ELR (cell line): ENCODE data around the gene PLCXD3.

Experiments
- DNase-seq: peaks from one replicate; pipeline ENCODE4 v3.0.0-alpha.2; 2015; ENCODE audit warnings: low read depth

Gene PLCXD3, protein sequence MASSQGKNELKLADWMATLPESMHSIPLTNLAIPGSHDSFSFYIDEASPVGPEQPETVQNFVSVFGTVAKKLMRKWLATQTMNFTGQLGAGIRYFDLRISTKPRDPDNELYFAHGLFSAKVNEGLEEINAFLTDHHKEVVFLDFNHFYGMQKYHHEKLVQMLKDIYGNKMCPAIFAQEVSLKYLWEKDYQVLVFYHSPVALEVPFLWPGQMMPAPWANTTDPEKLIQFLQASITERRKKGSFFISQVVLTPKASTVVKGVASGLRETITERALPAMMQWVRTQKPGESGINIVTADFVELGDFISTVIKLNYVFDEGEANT

DNA sequence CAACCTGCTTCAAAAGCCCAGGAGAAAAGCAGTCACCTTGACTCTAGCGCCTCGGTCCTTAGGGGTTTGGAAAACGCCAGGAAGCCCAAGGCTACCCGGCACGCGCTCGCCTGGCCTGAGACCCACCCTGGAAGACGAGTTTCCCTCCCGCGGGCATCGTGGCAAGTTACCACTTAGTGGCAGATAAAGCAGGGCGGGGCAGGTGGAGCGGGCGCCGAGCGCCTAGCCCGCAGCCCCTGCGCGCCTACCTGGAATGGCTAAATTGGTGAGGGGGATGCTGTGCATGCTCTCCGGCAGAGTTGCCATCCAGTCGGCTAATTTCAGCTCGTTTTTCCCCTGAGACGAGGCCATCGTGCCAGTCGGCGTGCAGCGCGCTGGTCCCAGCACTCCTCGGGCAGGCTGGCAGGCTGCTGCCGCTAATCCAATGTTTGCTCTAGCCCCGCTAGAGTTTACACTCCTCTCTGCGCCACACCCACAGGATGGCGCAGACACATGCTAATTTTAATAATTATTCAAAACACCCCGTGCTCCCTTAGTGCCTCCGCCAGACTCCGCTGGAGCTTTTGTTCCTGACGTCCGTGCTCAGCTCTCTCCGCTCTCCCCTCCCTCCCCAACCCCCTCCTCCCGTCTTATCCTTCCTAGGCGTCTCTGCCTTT lies at the start of gene PLCXD3:
Gene PLCXD3, minus strand, starts transcription at position 426 of the 656 bp plus-strand sequence. Its CDS starts 75 bp downstream, at position 351.
- no peak for DNase-seq

GRCh38 chr5:41559184-41559583 lies 48.8 kb upstream of the PLCXD3 start:
- DNase-seq: no peak

GRCh38 chr5:41558295-41558694 lies 47.9 kb upstream of the PLCXD3 start:
- DNase-seq: no peak

DNA sequence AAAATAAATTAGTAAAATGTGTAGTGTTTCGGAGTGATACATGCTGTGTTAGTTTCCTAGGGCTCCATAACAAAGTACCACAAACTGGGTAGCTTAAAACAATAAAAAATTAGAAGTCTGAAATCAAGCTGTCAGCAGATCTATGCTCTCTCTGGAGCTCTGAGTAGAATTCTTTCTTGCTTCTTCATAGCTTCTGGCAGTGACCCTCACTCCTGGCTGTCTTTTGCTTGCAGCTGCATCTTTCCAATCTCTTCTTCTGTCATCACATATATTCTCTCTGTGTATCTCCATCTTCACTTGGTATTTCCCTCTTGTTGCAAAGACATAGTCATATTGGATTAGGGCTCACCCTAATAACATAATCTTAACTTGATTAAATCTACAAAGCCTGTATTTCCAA lies 37.6 kb upstream of the PLCXD3 start:
- no peak for DNase-seq

DNA sequence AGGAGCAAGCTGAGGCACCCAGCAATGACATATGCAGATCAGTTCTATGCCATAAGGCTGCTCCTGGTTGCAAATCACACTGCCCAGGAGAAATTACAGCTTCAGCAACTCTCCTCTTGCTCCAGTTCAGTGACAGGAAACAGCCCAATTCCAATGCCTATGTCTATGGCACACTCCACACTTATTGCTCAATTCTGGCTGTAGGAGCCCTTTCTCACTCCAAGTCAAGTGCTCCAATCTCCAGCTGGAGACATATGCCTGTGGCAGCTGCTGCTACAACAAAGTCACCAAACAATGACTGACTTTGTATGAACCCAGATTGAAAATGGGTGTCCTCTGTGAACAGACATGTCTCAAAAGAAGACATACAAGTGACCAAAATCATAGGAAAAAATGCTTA lies 31.8 kb upstream of the PLCXD3 start:
- DNase-seq: no peak

DNA sequence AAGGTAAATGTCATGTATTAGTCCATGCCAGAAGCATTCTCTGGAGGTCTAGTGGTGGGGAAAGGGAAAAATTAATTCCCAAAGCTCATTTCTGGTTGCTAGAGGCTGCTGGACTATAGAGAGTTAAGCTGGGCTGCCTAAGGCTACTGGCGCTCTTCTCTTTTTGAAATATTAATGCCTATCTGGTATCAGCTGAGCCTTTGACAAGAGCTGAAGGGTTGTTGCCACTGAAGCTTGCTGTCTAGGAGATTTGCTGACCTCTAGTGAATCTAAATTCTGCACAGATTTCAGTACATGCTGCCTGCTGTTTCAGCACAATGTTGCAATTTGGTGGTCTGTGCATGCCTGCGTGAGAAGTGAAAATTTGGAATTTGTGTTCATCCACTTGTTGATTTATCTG lies 29.1 kb upstream of the PLCXD3 start:
- no peak for DNase-seq

DNA sequence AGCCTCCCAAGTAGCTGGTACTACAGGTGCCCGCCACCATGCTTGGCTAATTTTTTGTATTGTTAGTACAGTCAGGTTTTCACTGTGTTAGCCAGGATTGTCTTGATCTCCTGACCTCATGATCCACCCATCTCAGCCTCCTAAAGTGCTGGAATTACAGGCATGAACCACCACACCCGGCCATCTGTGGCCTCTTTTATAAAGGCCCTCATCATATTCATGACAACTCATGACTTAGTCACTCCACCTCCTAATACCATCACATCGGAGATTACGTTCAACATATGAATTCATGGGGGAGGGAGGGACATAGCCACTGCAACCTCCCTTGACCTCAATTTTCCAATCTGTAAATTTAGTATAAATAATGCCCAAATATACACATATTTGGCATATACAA lies 27.2 kb upstream of the PLCXD3 start:
- no peak for DNase-seq

- DNase-seq: no peak
Observed at GRCh38 chr5:41532485-41532884, 22.1 kb upstream of the PLCXD3 start.

GRCh38 chr5:41527201-41527779 lies 16.9 kb upstream of the PLCXD3 start:
- DNase-seq: peak; percentile 82

DNA sequence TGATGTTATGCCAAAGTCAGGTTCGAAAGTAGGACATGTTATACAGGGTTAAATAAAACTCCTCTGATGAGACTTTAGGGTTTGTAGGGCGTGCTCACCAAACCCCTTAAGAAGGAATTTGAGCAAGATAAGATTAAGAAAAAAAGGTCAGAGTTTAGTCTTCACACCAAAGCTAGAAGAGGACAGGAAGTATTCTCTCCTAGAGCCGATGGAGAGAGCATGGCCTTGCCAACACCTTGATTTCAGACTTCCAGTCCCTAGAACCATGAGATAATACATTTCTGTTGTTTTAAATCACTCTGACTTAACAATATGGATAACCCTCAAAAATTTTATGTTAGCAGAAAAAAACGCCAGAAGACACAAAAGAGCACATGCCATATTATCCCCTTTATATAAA lies 16.3 kb upstream of the PLCXD3 start:
- DNase-seq: no peak

DNA sequence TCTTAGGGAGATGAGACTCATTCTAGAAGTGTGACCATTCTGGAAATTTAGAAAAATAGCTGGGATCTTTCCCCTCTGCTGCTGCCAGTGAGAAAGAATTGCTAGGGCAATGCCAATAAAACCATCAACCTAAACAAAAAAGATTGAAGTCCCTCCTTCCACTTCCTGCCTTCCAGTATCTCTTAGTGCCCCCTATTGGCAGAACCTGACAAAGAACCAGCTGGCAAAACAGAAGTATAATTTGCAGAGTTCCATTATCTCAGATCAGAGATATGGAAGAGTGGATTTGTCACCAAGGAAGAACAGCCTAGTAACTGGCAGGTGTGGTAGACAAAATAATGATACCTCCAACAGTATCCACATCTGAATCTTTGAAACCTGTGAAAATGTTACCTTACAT lies 13.8 kb upstream of the PLCXD3 start:
- peak; percentile 27 for DNase-seq

GRCh38 chr5:41522193-41522786 lies 11.9 kb upstream of the PLCXD3 start:
- no peak for DNase-seq

- DNase-seq: peak; percentile 14
Observed at GRCh38 chr5:41519801-41520200, 9.4 kb upstream of the PLCXD3 start.

DNA sequence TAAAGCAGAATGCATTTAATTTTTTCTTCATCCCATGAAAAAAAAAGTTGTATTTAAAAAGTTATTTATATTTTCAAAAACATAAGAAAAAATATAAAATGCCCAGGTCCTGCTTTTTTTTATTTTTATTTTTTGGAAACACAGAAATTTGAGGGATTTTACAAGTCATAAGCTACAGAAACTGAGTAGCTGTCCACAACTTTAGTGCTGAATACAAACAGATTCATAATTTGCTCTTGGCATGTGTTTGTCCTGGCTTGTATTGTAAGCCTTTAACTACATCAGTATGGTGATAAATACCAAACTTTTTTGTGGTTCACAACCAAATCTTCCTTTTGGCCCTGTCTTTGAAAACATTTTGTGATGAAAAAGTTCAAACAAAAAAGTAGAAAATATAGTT lies 7.5 kb upstream of the PLCXD3 start:
- no peak for DNase-seq

- no peak for DNase-seq
Observed at GRCh38 chr5:41511241-41511640, 840 bp upstream of the PLCXD3 start.

GRCh38 chr5:41509399-41510175 lies 814 bp downstream of the PLCXD3 start:
- DNase-seq: no peak

DNA sequence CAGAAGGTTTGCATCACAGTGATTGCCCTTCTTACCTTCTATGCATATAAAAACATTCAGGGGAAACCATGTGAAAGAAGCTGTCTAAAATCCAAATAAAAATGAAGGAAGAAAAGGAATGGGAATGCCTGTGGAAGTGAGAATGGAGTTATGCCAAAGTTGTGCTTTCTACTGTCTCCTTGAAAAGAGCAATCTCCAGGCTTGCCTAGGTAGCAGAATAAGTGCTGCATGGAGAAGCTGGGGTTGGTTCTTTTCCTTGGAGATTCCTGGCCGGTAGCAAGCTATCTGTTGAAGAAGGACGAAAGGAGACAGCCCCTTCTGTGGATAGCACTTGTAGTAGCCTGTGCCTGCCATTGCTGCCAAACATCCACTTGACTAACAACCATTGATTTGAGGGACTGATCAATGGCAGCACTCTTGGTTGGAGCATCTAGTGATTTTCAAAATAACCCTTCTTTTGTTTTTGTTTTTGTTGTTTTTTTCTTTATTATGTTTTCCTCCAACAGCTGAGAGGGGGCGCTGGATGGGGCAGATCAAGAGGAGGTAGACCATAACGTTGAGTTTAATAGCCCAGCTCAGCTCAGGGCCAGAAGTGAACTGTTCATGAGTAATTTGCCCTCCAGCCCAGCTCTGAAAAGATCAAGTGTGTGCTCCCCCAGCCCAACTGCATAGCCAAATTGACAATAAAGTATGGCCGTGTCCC lies 1.6 kb downstream of the PLCXD3 start:
- DNase-seq: no peak

DNA sequence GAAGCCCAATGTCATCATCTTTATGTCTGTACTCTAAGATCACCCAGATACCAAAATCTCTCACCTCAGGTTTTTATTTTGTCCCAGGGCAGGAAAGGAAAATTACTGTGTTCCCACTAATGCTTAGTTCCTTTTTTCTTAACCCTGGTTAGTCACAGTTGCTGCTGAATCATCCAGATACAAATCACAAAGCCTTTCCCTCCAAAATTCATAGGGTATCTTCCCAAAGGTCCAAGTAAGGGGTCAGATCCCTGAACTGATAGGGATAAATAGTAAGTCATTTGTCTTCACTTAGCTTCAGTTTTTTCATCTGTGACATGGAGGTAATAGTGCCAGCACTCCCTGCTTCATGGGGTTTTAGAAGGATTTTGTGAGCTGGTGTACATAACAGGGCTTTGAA lies 2.2 kb downstream of the PLCXD3 start:
- DNase-seq: no peak

- no peak for DNase-seq
Observed at GRCh38 chr5:41507501-41507900, 2.9 kb downstream of the PLCXD3 start.

GRCh38 chr5:41503860-41504259 lies 6.5 kb downstream of the PLCXD3 start:
- no peak for DNase-seq

DNA sequence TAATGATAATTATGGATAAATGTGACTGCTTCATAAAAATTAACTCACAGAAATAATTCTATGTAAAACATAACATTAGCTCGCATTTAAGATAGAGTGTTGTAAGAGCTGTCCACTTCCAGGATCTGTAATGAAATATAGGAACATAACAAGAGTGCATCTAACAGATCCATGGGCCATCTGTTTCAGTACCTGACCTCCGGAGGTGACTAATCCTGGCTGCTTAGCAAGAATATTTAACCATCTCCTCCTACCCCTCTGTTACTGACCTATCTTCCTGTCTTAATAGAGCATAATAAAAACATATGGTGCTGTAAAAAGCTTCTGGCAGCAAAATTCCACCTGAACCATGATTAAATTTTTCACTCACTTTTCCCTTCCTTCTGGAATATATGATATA lies 7.1 kb downstream of the PLCXD3 start:
- no peak for DNase-seq
